SW 1271 (cell line): Measurements from ENCODE around the gene DBNDD1.
A peak's percentile ranks its signal among the peaks of the same experiment; 100 is the strongest.

Source experiments
- DNase-seq, 2 experiments: peaks; one replicate each; lab custom pipeline; 2025; lab: John Stamatoyannopoulos, UW

The DBNDD1 gene

DNA sequence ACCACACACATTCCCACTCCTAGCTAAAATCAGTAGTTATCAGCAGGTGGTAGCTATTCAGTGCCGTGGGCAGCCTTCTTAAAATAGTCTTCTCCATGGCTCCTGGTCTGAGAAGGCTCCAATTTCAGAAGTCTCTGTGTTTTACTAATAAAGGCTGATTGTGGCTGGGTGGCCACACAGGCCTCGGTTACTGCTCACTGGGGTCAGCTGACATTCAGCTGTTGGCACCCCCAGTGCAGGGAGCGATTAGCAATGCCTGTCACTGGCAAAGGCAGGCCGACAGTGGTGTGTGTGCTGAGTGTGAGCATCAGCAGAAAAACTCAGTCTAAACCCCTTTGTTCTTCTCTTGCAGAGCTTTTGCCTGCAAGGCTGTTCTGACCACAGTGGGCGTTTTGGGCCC, 16.6 kb upstream of the DBNDD1 start:
- DNase-seq, result no peak

DNA sequence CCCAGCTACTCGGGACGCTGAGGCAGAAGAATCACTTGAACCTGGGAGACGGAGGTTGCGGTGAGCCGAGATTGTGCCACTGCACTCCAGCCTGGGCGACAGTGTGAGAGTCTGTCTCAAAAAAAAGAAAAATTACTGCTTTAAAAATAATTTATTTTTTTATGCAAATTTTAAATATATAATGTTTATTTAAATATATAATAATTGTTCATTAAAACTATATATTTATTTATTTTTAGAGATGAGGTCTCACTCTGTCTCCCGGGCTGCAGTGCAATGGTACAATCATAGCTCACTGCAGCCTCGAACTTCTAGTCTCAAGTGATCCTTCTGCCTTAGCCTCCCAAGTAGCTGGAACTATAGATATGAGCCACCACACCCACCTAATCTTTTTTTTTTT, 15.2 kb upstream of the DBNDD1 start:
- no peak for DNase-seq

DNA sequence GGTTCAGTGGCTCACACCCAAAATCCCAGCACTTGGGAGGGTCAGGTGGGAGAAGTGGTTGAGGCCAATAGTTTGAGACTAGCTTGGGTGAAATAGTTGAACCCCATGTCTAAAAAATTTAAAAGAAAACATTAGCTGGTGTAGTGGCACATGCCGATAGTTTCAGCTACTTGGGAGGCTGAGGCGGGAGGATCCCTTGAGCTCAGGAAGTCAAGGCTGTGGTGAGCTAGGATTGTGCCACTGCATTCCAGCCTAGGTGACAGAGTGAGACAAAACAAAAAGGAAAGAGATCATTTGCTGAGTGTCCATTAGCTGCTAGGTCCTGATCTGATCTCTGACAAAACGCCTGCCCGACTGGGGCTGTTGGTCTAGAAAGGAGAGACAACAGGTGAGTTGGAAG, 14.1 kb upstream of the DBNDD1 start:
- DNase-seq, result no peak

DNA sequence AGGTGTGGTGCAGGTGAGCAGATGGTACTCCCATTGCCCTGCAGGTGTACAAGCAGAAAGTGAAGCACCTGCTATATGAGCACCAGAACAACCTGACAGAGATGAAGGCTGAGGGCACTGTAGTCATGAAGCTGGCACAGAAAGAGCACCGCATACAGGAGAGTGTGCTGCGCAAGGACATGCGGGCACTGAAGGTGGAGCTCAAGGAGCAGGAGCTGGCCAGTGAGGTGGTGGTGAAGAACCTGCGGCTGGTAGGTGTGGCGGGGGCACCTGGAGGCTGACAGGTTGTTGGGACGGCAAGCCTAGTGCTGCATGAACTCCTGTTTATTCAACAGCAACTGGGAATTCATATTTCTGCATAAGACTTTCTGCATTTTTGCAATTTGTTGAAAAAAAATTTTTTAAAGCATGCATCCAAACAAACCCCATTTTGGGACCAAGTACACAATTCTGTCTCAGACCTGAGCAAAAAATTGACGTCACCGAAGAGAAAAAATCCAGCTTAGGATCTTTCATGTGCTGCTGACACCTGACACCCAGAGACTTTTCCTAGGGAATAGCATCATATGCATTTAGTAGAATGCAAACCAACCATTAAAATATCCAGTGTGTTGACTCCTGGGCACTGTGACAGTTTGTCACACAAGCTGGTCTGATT, 13.5 kb upstream of the DBNDD1 start:
- DNase-seq, result no peak

DNA sequence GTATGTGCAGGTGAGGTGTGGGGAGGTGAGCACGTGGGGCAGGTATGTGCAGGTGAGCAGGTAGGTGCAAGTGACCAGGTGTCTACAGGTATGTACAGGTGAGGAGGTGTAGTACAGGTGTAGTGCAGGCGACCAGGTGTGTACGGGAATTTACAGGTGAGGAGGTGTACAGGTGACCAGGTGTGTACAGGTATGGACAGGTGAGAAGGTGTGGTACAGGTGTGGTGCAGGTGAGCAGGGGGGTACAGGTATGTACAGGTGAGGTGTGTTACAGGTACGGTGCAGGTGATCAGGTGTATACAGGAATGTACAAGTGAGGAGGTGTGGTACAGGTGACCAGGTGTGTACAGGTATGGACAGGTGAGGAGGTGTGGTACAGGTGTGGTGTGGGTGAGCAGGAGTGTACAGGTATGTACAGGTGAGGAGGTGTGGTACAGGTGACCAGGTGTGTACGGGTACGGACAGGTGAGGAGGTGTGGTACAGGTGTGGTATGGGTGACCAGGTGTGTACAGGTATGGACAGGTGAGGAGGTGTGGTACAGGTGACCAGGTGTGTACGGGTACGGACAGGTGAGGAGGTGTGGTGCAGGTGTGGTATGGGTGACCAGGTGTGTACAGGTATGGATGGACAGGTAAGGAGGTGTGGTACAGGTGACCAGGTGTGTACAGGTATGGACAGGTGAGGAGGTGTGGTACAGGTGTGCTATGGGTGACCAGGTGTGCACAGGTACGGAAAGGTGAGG, 12.8 kb upstream of the DBNDD1 start:
- no peak for DNase-seq

DNA sequence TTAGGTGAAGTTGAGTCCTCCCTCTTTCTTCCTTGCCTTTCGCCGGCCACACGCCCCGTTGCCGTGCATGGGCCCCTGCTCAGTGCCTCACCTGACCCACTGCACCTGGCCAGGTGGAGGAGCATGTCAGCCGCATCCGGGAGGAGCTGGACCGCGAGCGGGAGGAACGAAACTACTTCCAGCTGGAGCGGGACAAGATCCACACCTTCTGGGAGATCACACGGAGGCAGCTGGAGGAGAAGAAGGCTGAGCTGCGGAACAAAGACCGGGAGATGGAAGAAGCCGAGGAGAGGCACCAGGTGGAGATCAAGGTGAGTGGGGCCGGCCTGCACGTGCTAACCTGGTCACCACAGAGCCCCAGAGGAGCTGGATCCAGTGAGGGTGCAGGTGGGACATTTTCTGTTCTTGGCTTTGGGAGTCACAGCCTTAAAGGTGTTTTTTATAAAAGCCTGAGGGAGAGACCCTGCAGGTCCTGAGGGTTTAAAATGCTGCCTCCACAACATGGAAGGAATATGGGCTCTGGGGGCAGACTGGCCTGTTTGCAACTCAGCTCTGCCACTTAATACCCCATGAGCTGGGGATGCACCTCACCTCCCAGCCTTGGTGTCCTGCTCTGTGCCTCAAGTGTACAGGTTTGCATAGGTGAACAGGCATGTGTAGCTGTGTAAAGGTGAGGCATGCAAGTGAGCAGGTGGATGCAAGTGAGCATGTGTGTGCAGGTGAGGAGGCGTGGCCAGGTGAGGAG, 12.1 kb upstream of the DBNDD1 start:
- DNase-seq, result no peak

DNA sequence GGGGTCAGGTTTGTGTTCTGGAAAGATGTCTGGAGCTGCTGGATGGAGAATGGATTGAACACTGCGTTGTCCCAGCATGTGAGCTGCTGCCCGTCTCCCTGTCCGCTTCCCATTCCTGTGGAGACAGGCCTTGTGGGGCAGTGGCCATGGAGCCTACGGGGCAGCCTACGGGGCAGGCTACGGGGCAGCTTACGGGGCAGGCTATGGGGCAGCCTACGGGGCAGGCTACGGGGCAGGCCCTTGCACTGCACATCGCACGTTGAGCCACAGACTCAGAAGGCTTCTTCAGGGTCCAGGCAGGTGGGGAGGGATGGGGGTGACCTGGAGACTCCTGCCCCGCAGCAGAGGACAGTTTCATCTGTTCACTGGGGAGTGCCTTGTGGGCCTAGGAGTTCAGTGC, 9.7 kb upstream of the DBNDD1 start:
- DNase-seq, result no peak

DNA sequence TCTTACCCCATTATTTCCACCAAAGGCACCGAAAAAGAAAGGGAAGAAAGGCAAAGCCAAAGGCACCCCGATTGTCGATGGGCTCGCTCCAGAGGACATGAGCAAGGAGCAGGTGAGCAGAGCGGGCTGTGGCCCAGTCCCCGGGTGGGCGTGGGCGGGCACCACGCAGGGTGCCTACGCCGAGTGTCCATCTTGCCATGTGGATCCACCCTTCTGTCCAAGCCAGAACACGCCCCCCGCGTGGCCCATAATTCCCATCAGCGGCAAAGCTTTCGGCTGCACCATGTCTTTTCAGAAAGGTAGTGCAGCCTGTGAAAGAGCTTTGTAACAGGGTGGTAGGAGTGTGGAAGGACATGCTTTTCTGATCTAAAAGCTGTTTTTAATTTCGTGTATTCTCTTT, 8.4 kb upstream of the DBNDD1 start:
- no peak for DNase-seq

DNA sequence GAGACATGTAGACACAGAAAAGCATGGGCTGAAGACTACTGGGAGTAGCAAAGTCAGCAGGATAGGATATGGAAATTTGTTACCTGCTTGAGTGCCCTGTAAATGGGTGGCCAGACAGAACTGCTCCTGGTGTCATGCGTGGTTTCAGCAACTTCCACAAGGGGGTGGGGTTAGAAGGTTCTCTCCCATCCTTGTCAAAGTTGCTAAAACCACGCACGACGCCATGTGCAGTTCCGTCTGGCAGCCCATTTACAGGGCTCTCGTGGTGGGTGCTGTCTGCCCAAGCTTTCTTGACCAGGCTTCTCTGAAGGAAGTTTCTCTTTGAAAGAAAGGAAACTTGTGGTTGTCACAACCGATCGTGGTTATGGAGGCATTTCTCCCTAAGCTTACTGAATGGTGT, 6.9 kb upstream of the DBNDD1 start:
- DNase-seq, result no peak

DNA sequence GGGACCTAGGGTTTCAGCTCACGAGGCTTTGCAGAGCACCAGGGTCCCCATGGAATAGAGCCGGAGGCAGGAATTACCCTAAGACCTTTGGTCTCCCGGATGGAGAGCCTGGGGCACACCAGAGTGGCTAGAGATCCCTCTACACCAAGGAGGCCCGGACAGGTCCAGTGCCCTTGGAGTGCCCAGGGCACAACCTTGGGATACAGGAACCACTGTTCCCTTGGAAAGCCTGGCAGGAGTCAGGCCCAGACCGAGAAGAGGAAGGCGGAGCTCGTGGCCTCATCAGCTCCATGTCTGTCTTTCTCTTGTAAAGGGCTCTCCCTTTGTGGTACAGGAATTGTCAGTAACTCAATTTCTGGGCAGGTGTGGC, 3.8 kb upstream of the DBNDD1 start:
- no peak for DNase-seq

DNA sequence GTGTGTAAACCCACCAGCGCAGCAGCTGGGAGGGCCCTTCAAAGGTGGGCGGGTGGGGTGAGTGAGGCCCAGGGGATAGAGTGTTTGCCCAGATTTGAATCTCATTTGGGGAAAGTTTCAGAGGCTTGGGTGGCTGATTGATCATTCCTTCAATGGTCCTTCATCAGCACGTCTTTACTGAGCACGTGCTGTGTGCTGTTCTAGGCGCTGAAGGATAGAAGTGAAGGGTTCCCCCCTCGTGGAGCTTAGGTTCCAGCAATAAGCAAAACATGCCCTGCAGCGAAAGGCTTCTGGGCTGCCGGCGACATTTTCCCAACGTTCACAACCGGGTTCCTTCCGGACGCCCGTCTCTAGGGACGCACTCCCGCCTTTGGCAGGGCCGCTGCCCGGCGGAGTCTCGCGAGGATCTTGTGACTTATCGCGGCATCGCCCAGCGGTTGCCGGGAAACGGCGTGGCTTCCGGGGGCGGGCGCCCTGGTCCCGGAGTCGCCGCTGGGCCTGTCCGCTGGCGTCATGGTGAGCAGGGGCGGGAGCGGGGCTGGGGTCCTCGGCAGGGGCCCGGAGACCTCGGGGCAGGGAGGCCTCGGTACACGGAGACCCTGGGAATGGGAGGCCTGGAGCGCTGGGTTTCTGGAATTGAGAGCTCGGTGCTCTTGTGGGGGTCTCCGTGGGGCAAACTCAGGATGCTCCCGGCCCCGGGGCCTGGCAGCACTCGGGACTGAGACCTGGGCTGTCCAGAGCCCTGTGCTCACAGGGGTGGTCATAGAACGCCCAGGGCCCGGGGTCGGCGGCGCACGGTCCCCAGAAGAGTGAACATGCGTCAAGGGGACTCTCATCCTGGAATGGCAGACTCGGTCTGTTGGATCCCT, 3.2 kb upstream of the DBNDD1 start:
- DNase-seq, result peak; percentile 73 to 82

DNA sequence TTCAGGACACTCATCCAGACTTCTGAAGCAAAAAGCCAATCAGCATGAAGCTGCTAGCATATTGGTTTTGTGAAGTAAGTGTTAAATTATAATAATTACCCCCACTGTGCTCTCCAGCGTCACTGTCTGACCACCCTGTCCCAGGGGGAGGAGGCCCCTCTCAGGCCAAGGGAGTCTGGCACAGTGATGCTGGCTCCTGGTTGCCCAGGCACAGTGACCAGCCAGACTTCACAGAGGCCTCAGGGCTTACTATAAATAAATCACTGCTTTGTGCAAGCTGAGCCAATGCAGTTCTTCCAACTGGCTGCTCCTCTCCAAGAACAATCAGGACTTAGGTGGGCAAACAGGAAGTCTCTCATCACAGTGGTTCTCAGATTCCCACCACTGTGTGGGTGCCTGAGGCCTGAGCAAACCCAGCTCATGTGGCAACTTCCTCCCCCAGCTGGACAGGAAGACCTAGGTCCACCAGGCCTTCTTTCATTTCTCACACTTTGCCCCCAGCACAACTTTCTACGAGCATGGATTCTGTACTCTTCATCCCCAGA, 1.7 kb upstream of the DBNDD1 start:
- peak in 1 of 2 experiments; percentile 20 for DNase-seq

DNA sequence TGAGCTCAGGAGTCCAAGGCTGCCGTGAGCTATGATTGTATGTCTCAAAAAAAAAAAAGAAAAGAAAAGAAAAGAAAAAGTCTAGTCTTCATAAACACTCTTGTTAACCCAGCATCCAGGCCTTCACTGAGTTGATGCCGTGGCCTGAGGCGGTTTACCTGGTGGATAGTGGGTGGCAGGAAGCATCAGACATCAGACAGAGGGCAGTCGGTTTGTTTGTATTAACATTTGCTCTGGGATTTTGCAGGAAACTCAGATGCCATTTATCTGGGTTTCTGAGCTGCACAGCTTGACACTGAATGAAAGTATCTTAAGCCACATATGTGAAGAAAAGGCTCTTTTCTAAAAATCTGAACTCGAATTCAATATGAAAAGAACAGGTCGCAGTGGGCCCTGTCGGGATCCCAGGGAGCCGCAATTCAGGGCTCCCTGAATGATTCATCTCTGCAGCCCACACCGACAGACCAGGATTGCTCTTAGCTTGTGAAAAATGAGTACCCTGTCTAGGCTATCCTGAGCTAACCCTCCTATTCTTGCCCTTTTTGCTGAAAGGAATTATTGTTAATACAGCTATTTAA, 1.1 kb upstream of the DBNDD1 start:
- no peak for DNase-seq

DNA sequence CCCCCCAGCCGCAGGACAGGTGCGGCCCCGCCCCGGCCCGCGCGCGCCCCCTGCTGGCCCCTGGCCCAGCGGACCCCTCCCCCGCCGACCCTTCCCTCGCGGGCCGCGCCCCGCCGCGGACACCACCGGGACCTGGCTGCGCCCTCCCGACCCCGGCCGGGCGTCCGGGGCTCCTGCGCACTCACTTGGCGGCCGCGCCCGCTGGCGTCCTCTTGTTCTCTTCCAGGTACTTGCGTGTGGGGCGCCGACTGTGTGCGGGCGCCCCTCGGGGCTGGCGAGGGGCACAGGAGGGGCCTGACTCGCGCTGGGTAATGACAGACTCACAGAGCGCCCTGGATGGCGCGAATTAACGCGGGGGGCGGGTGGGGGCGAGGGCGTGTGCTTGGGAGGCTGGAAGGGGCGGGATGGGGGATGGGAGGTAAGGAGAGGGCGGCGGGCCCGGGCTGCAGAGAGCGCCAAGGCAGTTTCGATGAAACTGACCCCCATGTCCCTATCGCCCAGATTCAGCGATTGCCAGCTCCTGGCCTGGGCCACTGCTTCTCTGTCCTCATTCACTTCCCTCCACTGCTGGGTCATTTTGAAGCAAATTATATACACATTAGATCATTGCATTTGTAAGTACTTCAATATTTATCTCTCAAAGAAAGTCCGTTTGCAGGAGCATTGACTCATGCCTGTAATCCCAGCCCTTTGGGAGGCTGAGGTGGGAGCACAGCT, 445 bp upstream of the DBNDD1 start:
- no peak for DNase-seq

DNA sequence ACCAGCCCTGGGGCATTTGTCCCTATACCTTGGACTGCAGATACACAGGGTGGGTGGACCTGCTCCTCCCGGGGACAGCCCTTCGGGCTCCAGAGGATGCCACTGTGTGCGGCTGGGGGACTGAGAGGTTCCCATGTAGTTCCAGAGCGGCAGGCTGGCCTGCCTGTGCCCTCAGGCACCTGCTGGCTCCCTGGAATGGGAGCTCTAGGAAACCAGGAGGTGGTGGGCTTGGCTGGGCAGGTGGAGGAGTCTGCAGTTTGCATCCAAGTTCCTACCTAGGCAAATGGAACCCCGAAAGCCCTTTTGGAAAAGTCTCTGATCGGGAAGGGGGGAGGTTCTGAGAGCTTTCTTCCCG, 982 bp downstream of the DBNDD1 start:
- DNase-seq, result no peak

DNA sequence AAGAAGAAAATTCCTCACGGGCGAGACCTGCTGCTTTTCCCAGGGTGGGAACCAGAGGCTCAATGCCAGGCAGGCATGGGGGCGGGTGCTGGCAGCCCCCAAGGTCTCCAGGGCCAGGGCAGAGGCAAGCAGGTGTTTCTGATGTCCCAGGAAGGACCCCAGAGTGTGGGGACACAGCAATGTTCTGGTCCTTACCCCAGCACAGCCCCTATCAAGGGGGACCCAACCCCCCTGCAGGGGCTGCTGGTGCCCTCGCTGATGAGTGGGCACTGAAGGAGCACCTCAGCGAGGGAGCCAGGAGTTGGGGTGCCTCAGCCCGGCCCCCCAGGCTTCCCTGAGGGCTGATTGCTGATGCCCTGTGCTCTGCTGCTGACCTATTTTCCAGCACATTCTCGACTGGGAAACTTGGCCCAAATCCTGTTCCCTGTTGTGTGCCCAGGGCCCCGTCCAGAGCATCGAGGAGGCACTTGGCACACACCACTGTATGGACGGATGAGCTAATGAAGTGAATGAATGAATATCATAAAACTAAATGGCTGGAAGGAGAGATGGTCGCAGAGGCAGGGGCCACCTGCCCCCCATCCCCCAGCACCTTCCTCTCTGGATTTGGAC, 2.8 kb downstream of the DBNDD1 start:
- no peak for DNase-seq

DNA sequence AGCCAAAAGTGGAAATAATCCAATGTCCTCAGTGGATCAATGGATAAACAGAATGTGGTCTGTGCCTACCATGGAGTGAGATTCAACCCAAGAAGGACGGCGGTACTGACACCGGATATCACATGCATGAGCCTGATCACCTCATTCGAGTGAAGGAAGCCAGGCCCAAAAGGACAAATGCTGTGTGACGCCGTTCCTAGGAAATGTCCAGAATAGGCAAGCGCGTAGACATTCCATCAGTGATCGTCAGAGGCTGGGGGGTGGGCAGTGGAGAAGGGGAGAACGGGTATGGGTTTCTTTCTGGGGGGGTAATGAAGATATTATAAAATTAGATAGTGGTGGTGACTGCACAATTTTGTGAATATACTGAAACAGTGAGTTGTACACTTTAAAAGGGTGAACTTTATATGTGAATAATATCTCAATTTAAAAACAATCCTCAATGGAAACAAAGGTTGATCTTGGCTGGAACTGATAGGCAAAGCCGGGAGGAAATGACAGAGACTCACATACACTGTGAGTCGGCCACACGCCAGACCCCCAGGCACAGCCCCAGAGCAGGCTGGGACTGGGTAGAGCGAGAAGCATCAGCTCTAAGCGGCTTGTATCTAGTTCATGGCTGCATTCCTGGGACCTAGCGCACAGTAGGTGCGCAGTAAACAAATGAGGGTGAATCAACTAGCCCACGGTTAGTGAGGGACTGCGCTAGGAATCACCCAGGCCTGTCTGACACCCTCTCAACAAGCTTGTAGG, 3.5 kb downstream of the DBNDD1 start:
- DNase-seq, result no peak

DNA sequence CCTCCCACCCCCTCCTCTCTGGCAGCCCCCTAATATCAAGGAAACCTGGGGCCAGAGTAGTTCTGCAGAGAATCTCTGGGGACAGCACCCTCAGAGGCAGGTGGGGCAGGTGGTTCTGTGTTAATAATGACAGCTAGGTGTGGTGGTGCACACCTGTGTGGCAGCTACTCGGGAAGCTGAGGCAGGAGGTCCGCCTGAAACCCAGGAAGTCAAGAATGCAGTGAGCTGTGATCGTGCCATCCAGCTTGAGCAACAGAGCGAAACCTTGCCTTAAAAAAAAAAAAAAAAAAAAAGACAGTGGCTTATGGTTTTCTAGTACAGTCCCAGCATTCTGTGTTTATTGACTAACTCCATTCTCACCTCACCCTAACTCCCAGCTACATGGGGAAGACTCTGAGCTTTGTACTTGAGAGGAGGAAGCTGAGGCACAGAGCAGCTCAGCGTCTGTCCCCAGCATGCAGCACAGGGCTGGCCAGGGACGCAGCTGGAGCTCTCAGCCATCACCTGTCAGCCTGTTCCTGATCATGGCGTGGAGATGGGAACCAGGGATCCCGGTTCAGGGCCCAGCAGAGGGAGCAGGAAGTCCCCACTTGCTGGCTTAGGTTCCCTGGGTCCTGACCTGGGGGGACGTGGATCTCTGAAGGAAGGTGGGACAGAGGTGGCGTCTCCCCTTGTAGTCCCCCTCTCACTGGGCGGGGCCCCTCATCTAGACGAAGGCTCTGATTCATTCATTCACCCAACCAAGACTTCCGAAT, 6.1 kb downstream of the DBNDD1 start:
- DNase-seq, result no peak

DNA sequence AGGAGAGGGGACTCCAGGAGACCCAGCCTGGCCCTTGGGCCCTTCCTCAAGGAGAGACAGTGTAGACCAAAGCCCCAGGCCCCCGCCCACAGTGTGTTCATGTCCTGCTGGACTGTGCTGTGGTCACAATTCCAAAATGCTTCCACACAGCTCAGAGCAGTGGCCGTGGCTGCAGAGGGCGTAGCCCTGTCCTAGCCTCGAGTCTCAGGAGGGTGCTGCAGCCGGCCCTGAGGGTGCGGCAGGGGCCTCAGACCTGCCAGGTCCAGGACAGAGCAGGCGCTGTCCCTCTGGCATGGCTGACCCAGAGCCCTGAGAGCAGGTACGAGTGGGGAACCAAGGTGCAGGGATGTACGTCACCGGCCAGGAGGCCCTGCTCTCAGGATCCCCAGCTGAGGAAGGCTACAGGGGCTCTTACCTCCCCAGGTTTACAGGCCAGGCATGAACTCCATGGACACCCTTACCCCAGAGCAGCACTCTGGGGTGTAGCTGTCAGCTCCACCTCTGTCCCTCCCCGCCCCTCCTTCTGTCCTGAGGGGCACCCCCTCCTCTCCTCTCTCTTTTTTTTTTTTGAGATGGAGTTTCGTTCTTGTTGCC, 7.3 kb downstream of the DBNDD1 start:
- no peak for DNase-seq
